Epithelial cell of proximal tubule (primary cell): ENCODE results near the gene PRRX2. TPM values are rescaled to one million over a fixed set of nuclear protein-coding genes. Genes with fewer than 3 reads are reported as not detected.

ENCODE experiments used
- DNase-seq: peaks from one replicate; pipeline ENCODE4 v3.0.0-alpha.2; 2011; ENCODE audit warnings: low read depth
- H3K4me3 ChIP-seq: 2 replicates; pipeline ENCODE4 v1.5.1; 2011; ENCODE audit warnings: low read depth, mild to moderate bottlenecking, low read length
- CTCF ChIP-seq: conservative IDR thresholded peaks from 2 replicates; pipeline ENCODE4 v1.5.1; 2012; ENCODE audit warnings: low read depth, mild to moderate bottlenecking, low read length
- total RNA-seq: library from RNA; depleted of rRNA; stranded (reverse); fragments of >200 nt; gene quantifications from 2 replicates; pipeline ENCODE4 v1.2.3, GENCODE V29; 2015

Gene PRRX2
- total RNA-seq, 1 donor from 2014 or later = 0.17 TPM

- no peak for TF ChIP-seq CTCF
- DNase-seq = no peak
- no peak overlapping the region for H3K4me3 ChIP-seq
These were observed 7.3 kb downstream of the PRRX2 start for GRCh38 chr9:129672702-129673101.

- no peak for DNase-seq
- TF ChIP-seq CTCF = no peak
- no peak overlapping the region for H3K4me3 ChIP-seq
These were observed 8.2 kb downstream of the PRRX2 start for GRCh38 chr9:129673602-129674001.

- TF ChIP-seq CTCF = no peak
- no peak overlapping the region for H3K4me3 ChIP-seq
- no peak for DNase-seq
These were observed 8.8 kb downstream of the PRRX2 start for GRCh38 chr9:129674229-129674628.

- DNase-seq = no peak
- no peak for TF ChIP-seq CTCF
- no peak overlapping the region for H3K4me3 ChIP-seq
These were observed 10.2 kb downstream of the PRRX2 start for GRCh38 chr9:129675620-129676019.

GRCh38 chr9:129676287-129676686 lies 10.8 kb downstream of the PRRX2 start:
- DNase-seq = no peak
- H3K4me3 ChIP-seq = no peak overlapping the region
- TF ChIP-seq CTCF = no peak

- H3K4me3 ChIP-seq = no peak overlapping the region
- TF ChIP-seq CTCF = no peak
- DNase-seq = no peak
These were observed 11.5 kb downstream of the PRRX2 start for GRCh38 chr9:129676975-129677374.

- H3K4me3 ChIP-seq = no peak overlapping the region
- no peak for DNase-seq
- TF ChIP-seq CTCF = no peak
These were observed 12.0 kb downstream of the PRRX2 start for GRCh38 chr9:129677456-129677855.
